Skeletal muscle satellite cell (primary cell): ENCODE results near the gene CCIN. TPM values are rescaled to one million over a fixed set of nuclear protein-coding genes. Genes with fewer than 3 reads are reported as not detected.
"Not testable (repeated sequence)": the region's sequence is repeated elsewhere in the genome, so short reads cannot be mapped to it uniquely, and the experiment has no call there.

ENCODE experiments used
- H3K27me3 ChIP-seq: 2 replicates; pipeline ENCODE4 v1.7.0; 2013; ENCODE audit warnings: low read length; ENCODE audit not compliant: control insufficient read depth, insufficient read depth
- H3K36me3 ChIP-seq: 2 replicates; pipeline ENCODE4 v1.7.0; 2013; ENCODE audit warnings: mild to moderate bottlenecking, control low read depth, low read length; ENCODE audit not compliant: insufficient read depth
- H3K4me1 ChIP-seq: 2 replicates; pipeline ENCODE4 v1.7.0; 2013; ENCODE audit warnings: low read length; ENCODE audit not compliant: control insufficient read depth, insufficient read depth
- H3K4me2 ChIP-seq: 2 replicates; pipeline ENCODE4 v1.7.0; 2013; ENCODE audit warnings: mild to moderate bottlenecking, low read length
- H3K4me3 ChIP-seq: 2 replicates; pipeline ENCODE4 v1.7.0; 2013; ENCODE audit warnings: low read length
- H3K9ac ChIP-seq: 2 replicates; pipeline ENCODE4 v1.7.0; 2013; ENCODE audit warnings: mild to moderate bottlenecking, low read depth, low read length, moderate library complexity
- H3K9me3 ChIP-seq: replicated peaks from 2 replicates; pipeline ENCODE4 v1.7.0; 2013; ENCODE audit warnings: mild to moderate bottlenecking, control low read depth, low read length
- total RNA-seq: library from RNA; depleted of rRNA; stranded (reverse); fragments of >200 nt; gene quantifications from 2 replicates; pipeline ENCODE4 v1.2.3, GENCODE V29; 2012; rRNA removed

The CCIN gene
- total RNA-seq: 0.25 and 1.1 TPM in 2 replicates

DNA sequence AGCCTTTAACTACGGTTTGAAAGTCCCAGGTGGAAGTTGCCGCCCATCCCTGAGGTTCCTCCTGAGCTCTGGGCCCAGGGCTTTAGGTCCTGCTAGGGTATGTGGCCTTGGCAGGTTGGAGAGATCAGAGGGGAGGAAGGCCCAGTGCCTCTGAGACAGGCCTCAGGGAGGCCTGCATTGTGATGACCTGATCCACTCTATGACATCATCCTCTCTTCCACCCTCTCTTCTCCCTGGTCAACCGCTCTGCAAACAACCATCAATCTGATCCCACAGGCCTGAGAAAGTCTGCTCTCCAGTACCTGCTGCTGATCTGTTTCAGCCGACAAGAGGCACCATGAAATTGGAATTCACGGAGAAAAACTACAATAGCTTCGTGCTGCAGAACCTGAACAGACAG is at the start of gene CCIN:
TSS of gene CCIN (plus strand) at position 223 of the 400 bp plus-strand sequence. CDS start at position 338, 115 bp downstream.
- H3K4me2 ChIP-seq: no peak within 1 kb of the TSS
- H3K9ac ChIP-seq: no peak within 1 kb of the TSS
- no peaks in the 10 kb centered on the region for H3K9me3 ChIP-seq
- H3K4me1 ChIP-seq: peaks cover 22% of the 10 kb centered on the region
- no peaks in the 10 kb centered on the region for H3K36me3 ChIP-seq
- no peaks in the 10 kb centered on the region for H3K27me3 ChIP-seq
- no peak within 1 kb of the TSS for H3K4me3 ChIP-seq

DNA sequence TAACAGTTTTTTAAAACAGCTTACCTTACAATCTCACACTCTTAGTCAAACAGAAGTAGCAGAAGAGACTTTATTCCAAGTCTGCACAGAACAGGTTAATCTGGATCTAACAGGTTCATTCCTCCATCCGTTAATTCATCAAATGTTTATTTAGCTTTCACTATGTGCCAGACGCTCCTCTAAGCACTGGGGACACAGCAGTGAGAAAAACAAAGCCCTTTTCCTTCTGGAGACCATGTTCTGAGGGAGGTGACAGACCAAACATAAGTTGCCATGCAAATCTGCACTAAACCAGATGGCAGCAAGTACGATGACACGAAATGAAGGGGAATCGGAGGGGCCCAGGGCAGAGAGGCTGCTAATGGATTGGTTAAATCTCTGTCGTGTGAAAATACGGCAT is 49.7 kb upstream of the CCIN start:
- Histone ChIP-seq H3K36me3 (peaks cover 60% of the 10 kb centered on the region), H3K4me3 (no peak overlapping the region), H3K4me2 (no peak overlapping the region), H3K9me3 (no peaks in the 10 kb centered on the region), H3K9ac (no peak overlapping the region), H3K27me3 (no peaks in the 10 kb centered on the region), H3K4me1 (no peaks in the 10 kb centered on the region)

DNA sequence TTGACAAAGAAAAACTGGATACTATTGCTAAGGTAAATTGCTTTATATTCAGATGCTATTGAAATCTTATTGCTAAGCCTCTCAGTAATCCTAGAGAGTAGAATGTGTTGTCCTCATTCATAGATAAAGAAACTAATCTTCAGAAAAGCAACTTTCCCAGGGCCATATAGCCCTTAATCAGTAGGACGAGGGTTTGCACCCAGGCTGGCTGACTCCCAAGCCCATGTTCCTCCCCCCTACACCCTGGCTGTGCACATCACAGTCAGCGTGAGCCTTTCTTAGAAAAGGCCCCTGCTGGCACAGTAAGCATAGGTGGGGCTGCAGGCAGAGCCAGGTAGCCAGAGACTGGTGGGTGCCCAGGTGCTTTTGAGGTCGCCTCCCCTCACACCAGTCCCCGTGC is 48.5 kb upstream of the CCIN start:
- Histone ChIP-seq H3K4me2 (no peak overlapping the region), H3K27me3 (no peaks in the 10 kb centered on the region), H3K9ac (no peak overlapping the region), H3K4me1 (no peaks in the 10 kb centered on the region), H3K36me3 (peaks cover 71% of the 10 kb centered on the region), H3K4me3 (no peak overlapping the region), H3K9me3 (no peaks in the 10 kb centered on the region)

DNA sequence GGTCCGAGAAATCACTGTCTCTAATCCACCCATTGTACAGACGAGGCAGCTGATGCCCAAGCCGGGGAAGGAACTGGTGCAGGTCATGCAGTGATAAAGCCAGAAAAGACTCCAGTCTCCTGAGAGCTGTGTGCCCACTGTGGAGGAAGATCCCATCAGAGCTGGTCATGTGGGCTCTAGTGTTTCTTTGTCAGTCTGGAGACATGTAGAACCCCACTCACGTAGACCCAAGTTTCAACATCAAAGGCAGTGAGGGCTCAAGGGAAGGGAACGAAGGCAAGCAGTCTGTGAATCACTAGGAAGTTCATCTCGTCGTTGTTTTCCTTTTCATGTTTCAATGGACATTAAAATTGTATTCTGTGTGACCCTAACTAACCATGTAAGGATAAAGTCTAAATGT is 47.2 kb upstream of the CCIN start:
- Histone ChIP-seq H3K27me3 (no peaks in the 10 kb centered on the region), H3K4me3 (no peak overlapping the region), H3K9me3 (no peaks in the 10 kb centered on the region), H3K36me3 (peaks cover 66% of the 10 kb centered on the region), H3K4me2 (no peak overlapping the region), H3K9ac (no peak overlapping the region), H3K4me1 (no peaks in the 10 kb centered on the region)

DNA sequence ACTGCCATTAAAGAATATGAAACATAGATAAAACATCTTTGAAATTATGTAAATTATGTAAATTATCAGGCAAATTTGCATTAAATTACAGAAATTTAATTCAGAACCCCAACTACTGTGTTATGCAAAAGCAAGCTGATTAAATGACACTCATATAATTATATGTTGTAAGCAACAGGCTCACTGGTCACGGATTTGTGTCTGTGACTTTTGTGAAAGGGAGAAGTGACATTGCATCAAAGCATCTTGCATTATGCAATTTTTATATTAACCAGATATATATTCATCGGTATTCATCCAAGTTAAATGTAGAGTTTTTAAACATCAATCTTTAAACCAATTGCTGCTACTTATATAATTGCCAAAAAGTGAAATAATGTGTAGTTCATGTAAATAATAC is 45.7 kb upstream of the CCIN start:
- Histone ChIP-seq H3K4me1 (no peaks in the 10 kb centered on the region), H3K9ac (no peak overlapping the region), H3K4me2 (no peak overlapping the region), H3K27me3 (no peaks in the 10 kb centered on the region), H3K9me3 (no peaks in the 10 kb centered on the region), H3K36me3 (peaks cover 56% of the 10 kb centered on the region), H3K4me3 (no peak overlapping the region)

DNA sequence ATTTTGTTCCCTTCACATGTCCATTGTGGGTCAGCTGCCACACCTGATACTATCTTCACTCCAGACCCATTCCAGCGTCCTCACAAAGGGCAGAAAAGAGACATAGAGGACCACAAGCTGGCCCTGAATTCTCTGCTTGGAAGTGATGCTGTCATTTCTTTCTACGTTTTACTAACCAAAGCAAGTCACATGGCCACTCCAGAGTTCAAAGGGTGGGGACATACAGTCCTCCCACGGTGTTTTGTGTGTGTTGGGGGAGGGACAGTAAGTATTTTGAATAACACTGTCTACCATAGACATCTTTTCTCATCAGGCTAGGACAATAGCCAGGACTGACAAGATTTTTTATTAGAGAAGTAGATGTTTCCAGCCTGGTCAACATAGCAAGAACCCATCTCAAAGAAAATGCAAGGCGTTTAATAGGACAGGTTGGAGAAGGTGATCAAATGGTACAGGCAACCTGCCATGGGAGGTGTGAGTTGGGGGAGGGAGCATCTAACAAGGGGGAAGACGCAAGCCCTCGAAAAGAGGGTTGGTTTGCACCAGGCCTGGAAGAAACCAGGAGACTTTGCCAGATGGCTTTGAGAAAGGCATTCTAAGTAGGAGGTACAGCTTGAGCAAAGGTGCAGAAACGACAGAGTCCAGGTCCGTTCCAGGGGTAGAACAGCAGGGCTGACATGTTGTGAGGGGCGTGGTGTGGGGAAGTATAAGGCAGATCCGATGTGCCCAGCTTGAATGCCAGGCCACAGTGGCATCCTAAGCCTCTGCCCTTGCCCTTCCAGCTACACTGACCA is 43.9 kb upstream of the CCIN start:
- Histone ChIP-seq H3K4me2 (no peak overlapping the region), H3K9ac (no peak overlapping the region), H3K27me3 (no peaks in the 10 kb centered on the region), H3K4me3 (no peak overlapping the region), H3K36me3 (peaks cover 45% of the 10 kb centered on the region), H3K9me3 (no peaks in the 10 kb centered on the region), H3K4me1 (no peaks in the 10 kb centered on the region)

DNA sequence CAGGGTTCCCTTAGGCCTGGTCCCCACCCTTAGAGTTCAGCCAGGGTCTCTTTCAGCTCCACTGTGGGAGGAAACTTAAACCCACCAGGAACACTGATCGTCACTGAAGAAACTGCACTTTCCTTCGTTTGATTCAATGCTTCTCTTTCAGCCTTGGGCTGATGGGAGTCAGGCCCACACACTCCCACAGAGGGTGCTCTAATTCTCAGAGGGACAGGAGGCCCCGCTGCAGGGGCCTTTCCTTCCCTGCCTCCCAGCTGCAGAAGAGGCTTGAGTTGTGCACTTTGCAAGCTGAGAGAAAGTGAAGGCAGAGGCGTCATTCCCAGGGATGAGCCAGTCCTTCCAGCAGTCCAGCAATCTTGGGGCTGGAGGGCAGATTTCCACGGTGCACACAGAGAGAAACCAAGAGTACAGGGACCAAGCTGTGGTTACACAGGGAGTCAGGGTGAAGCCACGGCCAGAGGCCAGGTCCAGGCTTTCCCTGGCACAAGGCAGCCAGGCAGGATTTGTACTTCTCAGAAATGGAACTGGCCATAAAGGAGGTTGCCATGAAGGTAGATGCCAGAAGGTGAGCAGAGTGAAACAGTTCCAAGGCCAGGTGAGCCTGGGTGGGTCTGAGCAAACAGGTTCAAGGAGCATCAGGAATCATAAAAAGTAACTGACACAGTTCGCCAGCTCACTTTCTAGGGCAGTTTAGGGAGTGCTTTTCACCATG is 43.0 kb upstream of the CCIN start:
- H3K4me2 ChIP-seq: no peak overlapping the region
- no peaks in the 10 kb centered on the region for H3K9me3 ChIP-seq
- H3K9ac ChIP-seq: no peak overlapping the region
- no peaks in the 10 kb centered on the region for H3K4me1 ChIP-seq
- H3K4me3 ChIP-seq: no peak overlapping the region
- H3K27me3 ChIP-seq: no peaks in the 10 kb centered on the region
- peaks cover 36% of the 10 kb centered on the region for H3K36me3 ChIP-seq

DNA sequence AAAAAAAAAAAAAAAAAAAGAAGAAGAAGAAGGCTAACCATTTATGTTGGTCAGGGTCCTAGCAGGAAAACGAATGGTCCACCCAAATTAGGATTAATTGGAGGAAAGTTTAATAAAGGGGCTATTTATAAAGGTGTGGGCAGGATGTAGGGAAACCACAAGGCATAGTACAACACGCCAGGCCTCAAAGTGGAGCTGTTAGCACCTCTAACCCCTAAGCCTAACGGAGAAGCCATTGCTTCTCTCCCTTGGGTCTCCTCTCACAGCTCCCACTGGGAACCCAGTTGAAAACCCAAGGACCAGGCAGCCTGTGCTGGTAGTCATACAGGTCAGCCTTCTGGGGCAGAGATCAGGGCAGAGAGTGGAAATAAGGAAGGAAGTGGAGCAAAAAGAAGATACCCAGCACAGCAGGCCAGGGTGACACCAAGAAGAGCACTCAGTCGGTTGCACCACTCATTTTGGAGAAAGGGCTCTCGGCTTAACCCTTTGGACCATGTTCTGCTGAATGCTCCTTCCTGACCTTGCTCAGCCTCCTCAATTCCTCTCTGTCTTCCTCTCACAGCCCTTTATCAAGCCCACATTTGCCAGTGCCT is 41.4 kb upstream of the CCIN start:
- Histone ChIP-seq H3K9me3 (no peaks in the 10 kb centered on the region), H3K4me3 (no peak overlapping the region), H3K27me3 (no peaks in the 10 kb centered on the region), H3K9ac (no peak overlapping the region), H3K4me2 (no peak overlapping the region), H3K4me1 (peaks cover 9% of the 10 kb centered on the region), H3K36me3 (peaks cover 22% of the 10 kb centered on the region)

DNA sequence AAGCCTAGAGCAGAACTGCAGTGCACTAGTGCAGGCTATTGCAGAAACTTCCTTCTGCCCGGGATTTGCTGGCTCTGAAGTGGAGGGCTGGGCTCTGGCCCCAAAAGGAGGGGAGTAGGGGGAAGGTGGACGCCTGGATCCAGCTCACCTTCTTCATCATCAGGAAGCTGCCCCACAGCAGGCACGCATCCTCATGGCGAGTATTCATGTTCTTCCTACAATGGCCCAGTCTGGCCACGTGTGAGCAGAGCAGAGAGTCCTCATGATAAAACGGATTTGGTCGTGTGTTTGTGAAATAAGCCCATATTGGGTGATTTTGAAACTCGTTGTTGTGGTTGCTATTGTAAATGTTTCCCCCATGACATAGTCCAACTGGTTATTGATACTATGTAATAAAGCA is 40.8 kb upstream of the CCIN start:
- Histone ChIP-seq H3K4me3 (no peak overlapping the region), H3K9me3 (no peaks in the 10 kb centered on the region), H3K9ac (no peak overlapping the region), H3K4me2 (no peak overlapping the region), H3K4me1 (peaks cover 10% of the 10 kb centered on the region), H3K27me3 (no peaks in the 10 kb centered on the region), H3K36me3 (peaks cover 16% of the 10 kb centered on the region)

DNA sequence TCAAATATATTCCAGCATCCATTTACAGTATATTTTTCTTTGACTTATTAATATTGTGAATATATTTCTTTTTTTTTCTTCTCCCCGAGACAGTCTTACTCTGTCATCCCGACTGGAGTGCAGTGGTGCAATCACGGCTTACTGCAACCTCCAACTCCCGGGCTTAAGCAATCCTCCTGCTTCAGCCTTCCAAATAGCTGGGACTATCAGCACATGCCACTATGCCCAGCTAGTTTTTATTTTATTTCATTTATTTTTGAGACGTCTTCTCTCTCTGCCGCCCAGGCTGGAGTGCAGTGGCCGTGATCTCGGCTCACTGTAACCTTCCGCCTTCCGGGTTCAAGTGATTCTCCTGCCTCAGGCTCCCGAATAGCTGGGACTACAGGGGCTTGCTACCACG is 40.0 kb upstream of the CCIN start:
- Histone ChIP-seq H3K36me3 (peaks cover 13% of the 10 kb centered on the region), H3K4me1 (peaks cover 10% of the 10 kb centered on the region), H3K9me3 (no peaks in the 10 kb centered on the region), H3K9ac (no peak overlapping the region), H3K4me2 (no peak overlapping the region), H3K4me3 (no peak overlapping the region), H3K27me3 (no peaks in the 10 kb centered on the region)

DNA sequence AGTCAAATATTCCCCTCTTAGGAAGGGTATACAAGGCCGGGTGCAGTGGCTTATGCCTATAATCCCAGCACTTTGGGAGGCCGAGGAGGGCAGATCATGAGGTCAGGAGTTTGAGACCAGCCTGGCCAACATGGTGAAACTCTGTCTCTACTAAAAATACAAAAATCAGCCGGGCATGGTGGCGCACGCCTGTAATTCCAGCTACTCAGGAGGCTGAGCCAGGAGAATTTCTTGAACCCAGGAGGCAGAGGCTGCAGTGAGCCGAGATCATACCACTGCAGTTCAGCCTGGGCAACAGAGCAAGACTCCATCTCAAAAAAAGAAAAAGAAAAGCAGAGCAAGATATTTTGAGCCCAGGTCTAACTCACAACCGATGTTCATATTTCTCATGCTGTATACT is 37.5 kb upstream of the CCIN start:
- H3K36me3 ChIP-seq, H3K27me3 ChIP-seq, H3K9ac ChIP-seq, H3K4me2 ChIP-seq, H3K4me3 ChIP-seq, H3K9me3 ChIP-seq: not testable (repeated sequence)
- H3K4me1 ChIP-seq: peaks cover 17% of the 10 kb centered on the region
